ENCODE measurements around the gene SUMO2. TPM values are rescaled to one million over a fixed set of nuclear protein-coding genes. Genes with fewer than 3 reads are reported as not detected.

SUMO2 gene
- total and polyA plus RNA-seq, 8 donors: 321 to 735 (median 651) TPM

GRCh38 chr17:75124041-75124818, 58.5 kb downstream of the SUMO2 start:
- Histone ChIP-seq H3K4me3 (no peak overlapping the region), H3K27ac (peak overlapping the region; percentile 77 to 79), H3K9me3 (no peaks in the 10 kb centered on the region), H3K36me3 (peaks cover 0 to 24% of the 10 kb centered on the region in 2 donors), H3K27me3 (no peaks in the 10 kb centered on the region), H3K4me1 (peaks cover 3 to 37% of the 10 kb centered on the region in 2 donors)
- peak; percentile 96 for ATAC-seq
- intact Hi-C loops (cut with DNase I): no loop called here
- TF ChIP-seq CTCF (IDR thresholded peaks at IDR 0.05): no peak
- DNase-seq: peak in 2 of 4 donors; percentile 84 to 88

- H3K4me3 ChIP-seq: no peak overlapping the region
- ATAC-seq (no peak), DNase-seq (no peak)
- intact Hi-C loops (cut with DNase I): loop anchor here in 1 of 2 donors (10.0 kb wide), 2 partner anchors 56 to 86 kb away; partner anchors contain the start of gene NUP85
- no peaks in the 10 kb centered on the region for H3K9me3 ChIP-seq
- TF ChIP-seq CTCF (IDR thresholded peaks at IDR 0.05): no peak
- no peak overlapping the region for H3K27ac ChIP-seq
- no peaks in the 10 kb centered on the region for H3K27me3 ChIP-seq
- H3K4me1 ChIP-seq: peaks cover 11 to 36% of the 10 kb centered on the region in 2 donors
- H3K36me3 ChIP-seq: peaks cover 0 to 37% of the 10 kb centered on the region in 2 donors
Measured at GRCh38 chr17:75118307-75118706, 64.5 kb downstream of the SUMO2 start.

- no peak for TF ChIP-seq CTCF (IDR thresholded peaks at IDR 0.05)
- H3K4me3 ChIP-seq: no peak overlapping the region
- peaks cover 11 to 44% of the 10 kb centered on the region in 2 donors for H3K4me1 ChIP-seq
- DNase-seq (peak in 2 of 4 donors; percentile 63 to 71), ATAC-seq (no peak)
- H3K27ac ChIP-seq: peak overlapping the region in 1 of 2 donors; percentile 13
- no peaks in the 10 kb centered on the region for H3K27me3 ChIP-seq
- H3K9me3 ChIP-seq: no peaks in the 10 kb centered on the region
- peaks cover 0 to 37% of the 10 kb centered on the region in 2 donors for H3K36me3 ChIP-seq
- intact Hi-C loops (cut with DNase I): loop anchor here in 1 of 2 donors (10.0 kb wide), 2 partner anchors 58 to 88 kb away; partner anchors contain the start of gene NUP85
Measured at GRCh38 chr17:75116737-75117136, 66.0 kb downstream of the SUMO2 start.

Other genes starting within 250 kb of the SUMO2 start
- gene OTOP3, start 247.1 kb downstream of the SUMO2 start, total RNA-seq: not detected
- gene OTOP3, start 247.1 kb downstream of the SUMO2 start, polyA plus RNA-seq (ENCODE audit: insufficient read length in 6 of 6): not detected
- gene HID1, start 210.2 kb downstream of the SUMO2 start, total RNA-seq: 10 to 100 TPM; 32.1 to 39.7 TPM
- 10 to 100 TPM; 58.0 to 75.8 (median 67.2) TPM for gene HID1, start 210.2 kb downstream of the SUMO2 start, polyA plus RNA-seq (ENCODE audit: insufficient read length in 6 of 6)
- 10 to 100 TPM; 22.9 to 41.2 TPM for gene CDR2L, start 195.3 kb downstream of the SUMO2 start, total RNA-seq
- 10 to 100 TPM; 10.3 to 17.8 (median 13.8) TPM for gene CDR2L, start 195.3 kb downstream of the SUMO2 start, polyA plus RNA-seq (ENCODE audit: insufficient read length in 6 of 6)
- 10 to 100 TPM; 25.7 to 32.8 TPM for gene MRPL58, start 170.3 kb downstream of the SUMO2 start, total RNA-seq
- gene MRPL58, start 170.3 kb downstream of the SUMO2 start, polyA plus RNA-seq (ENCODE audit: insufficient read length in 6 of 6): 10 to 100 TPM; 18.8 to 25.1 (median 21.0) TPM
- 100 to 1,000 TPM; 203 to 215 TPM for gene ATP5PD, start 136.0 kb downstream of the SUMO2 start, total RNA-seq
- 100 to 1,000 TPM; 199 to 237 (median 213) TPM for gene ATP5PD, start 136.0 kb downstream of the SUMO2 start, polyA plus RNA-seq (ENCODE audit: insufficient read length in 6 of 6)
- 10 to 100 TPM; 20.6 to 20.8 TPM for gene KCTD2, start 135.7 kb downstream of the SUMO2 start, total RNA-seq
- gene KCTD2, start 135.7 kb downstream of the SUMO2 start, polyA plus RNA-seq (ENCODE audit: insufficient read length in 6 of 6): 10 to 100 TPM; 25.0 to 32.0 (median 27.2) TPM
- gene SLC16A5, start 95.0 kb downstream of the SUMO2 start, total RNA-seq: 10 to 100 TPM; 36.8 to 45.1 TPM
- 10 to 100 TPM; 18.5 to 26.8 (median 23.0) TPM for gene SLC16A5, start 95.0 kb downstream of the SUMO2 start, polyA plus RNA-seq (ENCODE audit: insufficient read length in 6 of 6)
- gene ARMC7, start 73.0 kb downstream of the SUMO2 start, total RNA-seq: 10 to 100 TPM; 18.3 to 19.3 TPM
- gene ARMC7, start 73.0 kb downstream of the SUMO2 start, polyA plus RNA-seq (ENCODE audit: insufficient read length in 6 of 6): 10 to 100 TPM; 13.2 to 15.5 (median 14.8) TPM
- 10 to 100 TPM; 26.0 to 39.9 TPM for gene NT5C, start 51.2 kb downstream of the SUMO2 start, total RNA-seq
- gene NT5C, start 51.2 kb downstream of the SUMO2 start, polyA plus RNA-seq (ENCODE audit: insufficient read length in 6 of 6): 10 to 100 TPM; 37.6 to 56.2 (median 45.9) TPM
- gene JPT1, start 28.4 kb downstream of the SUMO2 start, total RNA-seq: 10 to 100 TPM; 65.0 to 97.8 TPM
- gene JPT1, start 28.4 kb downstream of the SUMO2 start, polyA plus RNA-seq (ENCODE audit: insufficient read length in 6 of 6): 100 to 1,000 TPM in 1 of 6 donors, 10 to 100 TPM in 5; 71.4 to 115 (median 87.9) TPM
- gene NUP85, start 22.7 kb upstream of the SUMO2 start, total RNA-seq: 10 to 100 TPM; 53.3 to 72.1 TPM
- gene NUP85, start 22.7 kb upstream of the SUMO2 start, polyA plus RNA-seq (ENCODE audit: insufficient read length in 6 of 6): 100 to 1,000 TPM in 1 of 6 donors, 10 to 100 TPM in 5; 73.3 to 101 (median 79.7) TPM
- 10 to 100 TPM; 46.2 to 54.7 TPM for gene GGA3, start 78.6 kb upstream of the SUMO2 start, total RNA-seq
- 10 to 100 TPM; 41.2 to 49.4 (median 44.0) TPM for gene GGA3, start 78.6 kb upstream of the SUMO2 start, polyA plus RNA-seq (ENCODE audit: insufficient read length in 6 of 6)
- gene MRPS7, start 78.9 kb upstream of the SUMO2 start, total RNA-seq: 10 to 100 TPM; 41.0 to 41.6 TPM
- gene MRPS7, start 78.9 kb upstream of the SUMO2 start, polyA plus RNA-seq (ENCODE audit: insufficient read length in 6 of 6): 10 to 100 TPM; 55.8 to 70.4 (median 58.7) TPM
- gene MIF4GD, start 88.3 kb upstream of the SUMO2 start, total RNA-seq: 10 to 100 TPM; 22.6 to 25.4 TPM
- 10 to 100 TPM; 12.7 to 17.2 (median 14.7) TPM for gene MIF4GD, start 88.3 kb upstream of the SUMO2 start, polyA plus RNA-seq (ENCODE audit: insufficient read length in 6 of 6)
- 10 to 100 TPM; 17.7 to 29.7 TPM for gene SLC25A19, start 106.5 kb upstream of the SUMO2 start, total RNA-seq
- 1 to 10 TPM; 5.9 to 8.1 (median 6.9) TPM for gene SLC25A19, start 106.5 kb upstream of the SUMO2 start, polyA plus RNA-seq (ENCODE audit: insufficient read length in 6 of 6)
- 100 to 1,000 TPM; 110 to 214 TPM for gene GRB2, start 222.7 kb upstream of the SUMO2 start, total RNA-seq
- 10 to 100 TPM; 81.8 to 98.2 (median 83.1) TPM for gene GRB2, start 222.7 kb upstream of the SUMO2 start, polyA plus RNA-seq (ENCODE audit: insufficient read length in 6 of 6)

Data from left lung (tissue), 10 donors.